DMS79 treated with DMSO at 0.1 percent for 48 hours (cell line): ENCODE results near the gene FIGLA.
"Not testable (repeated sequence)": the region's sequence is repeated elsewhere in the genome, so short reads cannot be mapped to it uniquely, and the experiment has no call there.

ENCODE experiments used
- DNase-seq: peaks from one replicate; lab custom pipeline; 2025; lab: John Stamatoyannopoulos, UW

The FIGLA gene

GRCh38 chr2:70808983-70809958 is 18.8 kb upstream of the FIGLA start:
- no peak for DNase-seq

GRCh38 chr2:70807828-70808118 is 17.3 kb upstream of the FIGLA start:
- DNase-seq, result no peak

- DNase-seq, result no peak
Measured at GRCh38 chr2:70807102-70807827, 16.8 kb upstream of the FIGLA start.

- no peak for DNase-seq
Measured at GRCh38 chr2:70806620-70807019, 16.2 kb upstream of the FIGLA start.

GRCh38 chr2:70806013-70806412 is 15.6 kb upstream of the FIGLA start:
- peak; percentile 67 for DNase-seq

- DNase-seq, result no peak
Measured at GRCh38 chr2:70801607-70802263, 11.3 kb upstream of the FIGLA start.

GRCh38 chr2:70799706-70800105 is 9.3 kb upstream of the FIGLA start:
- no peak for DNase-seq

- not testable (repeated sequence) for DNase-seq
Measured at GRCh38 chr2:70797996-70798395, 7.6 kb upstream of the FIGLA start.

GRCh38 chr2:70797506-70797905 is 7.1 kb upstream of the FIGLA start:
- DNase-seq, result no peak

- no peak for DNase-seq
Measured at GRCh38 chr2:70796262-70796661, 5.8 kb upstream of the FIGLA start.

GRCh38 chr2:70795164-70795995 is 4.9 kb upstream of the FIGLA start:
- DNase-seq, result no peak

GRCh38 chr2:70793450-70793849 is 3.0 kb upstream of the FIGLA start:
- DNase-seq, result no peak

- peak; percentile 56 for DNase-seq
Measured at GRCh38 chr2:70789304-70790135, 923 bp downstream of the FIGLA start.

GRCh38 chr2:70785137-70785911 is 5.1 kb downstream of the FIGLA start:
- DNase-seq, result peak; percentile 39

GRCh38 chr2:70784320-70784719 is 6.1 kb downstream of the FIGLA start:
- no peak for DNase-seq

GRCh38 chr2:70779911-70780545 is 10.4 kb downstream of the FIGLA start:
- DNase-seq, result no peak

- no peak for DNase-seq
Measured at GRCh38 chr2:70779491-70779890, 11.0 kb downstream of the FIGLA start.

GRCh38 chr2:70778676-70779075 is 11.8 kb downstream of the FIGLA start:
- no peak for DNase-seq

GRCh38 chr2:70777450-70777849 is 13.0 kb downstream of the FIGLA start:
- no peak for DNase-seq

- no peak for DNase-seq
Measured at GRCh38 chr2:70776266-70776665, 14.2 kb downstream of the FIGLA start.
